SJSA1 (cell line): ENCODE measurements around the gene CYP4A22. TPM values are rescaled to one million over a fixed set of nuclear protein-coding genes. Genes with fewer than 3 reads are reported as not detected.
A peak's percentile ranks its signal among the peaks of the same experiment; 100 is the strongest.
"Not testable (repeated sequence)": the region's sequence is repeated elsewhere in the genome, so short reads cannot be mapped to it uniquely, and the experiment has no call there.

ENCODE experiments used
- DNase-seq, 2 experiments: peaks; one replicate each; pipeline ENCODE4 v3.0.0-alpha.2; 2015 to 2020; ENCODE audit warnings: low spot score in 2 of 2, low read depth in 1 of 2
- H3K27ac ChIP-seq: fragments of 250-450 bp; sonication (Bioruptor Pico); 2 replicates; pipeline ENCODE4 v1.5.1; 2020; ENCODE audit warnings: mild to moderate bottlenecking, moderate library complexity
- H3K27me3 ChIP-seq: fragments of 250-450 bp; sonication (Bioruptor Pico); replicated peaks from 2 replicates; pipeline ENCODE4 v1.5.1; 2020; ENCODE audit warnings: mild to moderate bottlenecking, moderate library complexity
- H3K36me3 ChIP-seq: fragments of 250-450 bp; sonication (Bioruptor Pico); 2 replicates; pipeline ENCODE4 v1.5.1; 2020; ENCODE audit warnings: mild to moderate bottlenecking
- H3K4me1 ChIP-seq: fragments of 250-450 bp; sonication (Bioruptor Pico); replicated peaks from 2 replicates; pipeline ENCODE4 v1.6.1; 2021; ENCODE audit warnings: mild to moderate bottlenecking
- H3K4me3 ChIP-seq: fragments of 250-450 bp; sonication (Bioruptor Pico); 2 replicates; pipeline ENCODE4 v1.5.1; 2020; ENCODE audit warnings: mild to moderate bottlenecking
- H3K9me3 ChIP-seq: fragments of 250-450 bp; sonication (Bioruptor Pico); replicated peaks from 2 replicates; pipeline ENCODE4 v1.5.1; 2020; ENCODE audit warnings: mild to moderate bottlenecking
- total RNA-seq: library from RNA; depleted of rRNA; stranded (reverse); fragments of >200 nt; shearing (Covaris generic); gene quantifications from 2 replicates; pipeline ENCODE4 v1.2.3, GENCODE V29; 2014

Gene CYP4A22
- total RNA-seq, 1 experiment from 2014 or later, result not detected

GRCh38 chr1:47184822-47185677, 47.8 kb downstream of the CYP4A22 start:
- H3K4me3 ChIP-seq, result no peak overlapping the region
- H3K9me3 ChIP-seq, result no peaks in the 10 kb centered on the region
- H3K27ac ChIP-seq, result no peak overlapping the region
- DNase-seq, result peak in 1 of 2 experiments; percentile 36
- H3K4me1 ChIP-seq, result peaks cover 7% of the 10 kb centered on the region
- H3K36me3 ChIP-seq, result no peaks in the 10 kb centered on the region
- no peaks in the 10 kb centered on the region for H3K27me3 ChIP-seq

- Histone ChIP-seq H3K27me3 (no peaks in the 10 kb centered on the region), H3K4me1 (peaks cover 13% of the 10 kb centered on the region)
These were observed 49.3 kb downstream of the CYP4A22 start for GRCh38 chr1:47186267-47187185.

DNA sequence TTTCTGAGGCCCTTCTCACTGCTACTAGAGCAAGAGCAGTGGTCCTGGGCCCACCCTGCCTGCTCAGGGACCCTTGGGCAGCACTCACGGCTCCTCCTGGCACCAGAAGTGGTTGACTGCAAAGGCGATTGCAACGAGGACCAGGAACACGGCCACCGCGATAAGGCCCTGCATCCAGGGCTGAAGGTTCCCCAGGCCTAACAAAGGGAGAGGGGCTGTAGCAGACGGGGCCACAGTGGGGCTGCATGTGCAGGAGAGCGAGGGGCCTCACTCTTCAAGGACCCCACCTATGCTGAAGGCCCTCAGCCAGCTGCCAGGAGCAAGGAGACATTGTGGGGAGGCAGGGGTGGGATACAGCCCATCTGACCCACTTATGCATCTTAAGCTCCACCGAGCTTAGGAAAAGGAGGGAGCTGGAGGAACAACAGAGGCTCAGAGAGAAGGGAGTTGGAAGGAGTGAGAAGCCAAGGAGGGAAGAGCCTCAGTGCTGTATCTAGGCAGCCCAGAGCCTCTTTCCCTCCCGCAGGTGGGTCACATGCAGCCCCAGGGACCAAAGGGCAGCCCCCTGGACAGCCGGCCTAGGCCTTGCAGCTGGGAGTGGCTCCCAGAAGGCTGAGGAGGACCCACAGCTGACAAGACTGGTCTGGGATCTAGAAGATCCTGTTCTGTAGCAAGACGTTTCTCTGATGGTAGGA, 50.1 kb downstream of the CYP4A22 start:
- no peaks in the 10 kb centered on the region for H3K36me3 ChIP-seq
- H3K27me3 ChIP-seq, result no peaks in the 10 kb centered on the region
- DNase-seq, result peak in 1 of 2 experiments; percentile 33
- no peak overlapping the region for H3K27ac ChIP-seq
- H3K4me3 ChIP-seq, result no peak overlapping the region
- H3K4me1 ChIP-seq, result peaks cover 10% of the 10 kb centered on the region; the same call in 1 of the 2 replicates
- H3K9me3 ChIP-seq, result no peaks in the 10 kb centered on the region

More at GRCh38 chr1:47186267-47187185, 49.3 kb downstream of the CYP4A22 start:
- no peaks in the 10 kb centered on the region for H3K36me3 ChIP-seq
- no peaks in the 10 kb centered on the region for H3K9me3 ChIP-seq
- peak in 1 of 2 experiments; percentile 33 for DNase-seq
- no peak overlapping the region for H3K4me3 ChIP-seq
- H3K27ac ChIP-seq, result no peak overlapping the region

- DNase-seq, result no peak
- H3K4me1 ChIP-seq, result peaks cover 11% of the 10 kb centered on the region
These were observed 50.6 kb downstream of the CYP4A22 start for GRCh38 chr1:47187926-47188250.

DNA sequence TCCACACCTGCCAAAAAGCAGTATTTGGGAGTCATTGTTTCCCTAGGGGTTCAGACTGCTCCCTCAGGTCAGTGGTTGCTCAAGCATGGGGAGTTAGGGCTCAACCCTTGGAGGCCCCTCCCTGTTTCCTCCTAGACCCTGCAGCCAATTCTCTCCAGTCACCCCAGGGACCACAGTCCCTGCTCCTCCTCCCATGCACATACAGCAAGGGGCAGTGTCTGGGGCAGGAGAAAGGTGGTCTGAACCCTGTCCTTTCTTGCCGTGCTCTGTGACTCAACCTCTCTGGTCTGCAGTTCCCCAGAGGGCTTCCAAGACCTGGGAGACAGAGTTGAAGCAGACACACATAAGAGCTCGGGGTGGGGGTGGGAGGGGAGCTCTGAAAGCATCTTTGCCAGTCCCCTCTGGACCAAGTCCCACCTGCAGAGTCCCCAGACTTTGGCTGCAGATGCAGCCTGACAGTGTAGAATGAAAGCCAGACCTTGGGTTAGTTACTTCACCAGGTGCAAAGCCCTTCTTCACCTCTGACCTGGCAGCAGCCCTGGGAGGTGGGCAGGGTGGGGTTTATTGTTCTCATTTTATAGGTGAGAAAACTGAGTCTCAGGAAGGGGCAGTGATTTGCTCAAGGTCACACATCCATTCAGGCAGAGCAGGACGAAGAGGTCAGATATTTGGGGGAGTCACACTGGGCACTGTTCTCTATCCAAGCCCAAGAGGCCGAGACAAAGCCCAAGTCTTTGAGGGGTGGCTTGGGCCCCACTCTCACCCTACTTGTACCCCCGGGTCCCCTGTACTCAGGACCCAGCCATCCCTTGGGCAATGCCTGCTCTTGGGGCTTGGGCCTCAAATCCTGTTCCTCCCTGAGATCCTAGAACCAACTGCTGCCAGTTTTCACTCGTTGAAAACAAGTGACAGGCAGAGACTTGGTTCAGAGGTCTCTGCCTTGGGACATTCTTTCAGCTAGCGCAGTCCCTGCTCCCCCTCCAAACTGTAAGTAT, 51.8 kb downstream of the CYP4A22 start:
- Histone ChIP-seq H3K27me3 (no peaks in the 10 kb centered on the region), H3K27ac (no peak overlapping the region), H3K36me3 (no peaks in the 10 kb centered on the region), H3K4me3 (no peak overlapping the region), H3K4me1 (peaks cover 14% of the 10 kb centered on the region), H3K9me3 (no peaks in the 10 kb centered on the region)
- DNase-seq, result peak in 1 of 2 experiments; percentile 33

More at GRCh38 chr1:47187926-47188250, 50.6 kb downstream of the CYP4A22 start:
- H3K4me3 ChIP-seq, result no peak overlapping the region
- no peaks in the 10 kb centered on the region for H3K36me3 ChIP-seq
- no peaks in the 10 kb centered on the region for H3K27me3 ChIP-seq
- H3K9me3 ChIP-seq, result no peaks in the 10 kb centered on the region
- H3K27ac ChIP-seq, result no peak overlapping the region

GRCh38 chr1:47189844-47190508, 52.7 kb downstream of the CYP4A22 start, which contains the start of gene PDZK1IP1:
Gene PDZK1IP1 (minus strand): TSS chr1:47190036. CDS start chr1:47189932, 104 bp downstream.
- H3K27me3 ChIP-seq, result no peaks in the 10 kb centered on the region
- H3K27ac ChIP-seq, result no peak within 1 kb of the TSS
- H3K4me3 ChIP-seq, result no peak within 1 kb of the TSS
- H3K4me1 ChIP-seq, result peaks cover 14% of the 10 kb centered on the region
- DNase-seq, result peak in 1 of 2 experiments; percentile 56
- no peaks in the 10 kb centered on the region for H3K36me3 ChIP-seq
- no peaks in the 10 kb centered on the region for H3K9me3 ChIP-seq

GRCh38 chr1:47190509-47190855, 53.2 kb downstream of the CYP4A22 start:
- Histone ChIP-seq H3K36me3 (no peaks in the 10 kb centered on the region), H3K9me3 (no peaks in the 10 kb centered on the region), H3K4me3 (no peak overlapping the region), H3K4me1 (peaks cover 14% of the 10 kb centered on the region), H3K27me3 (no peaks in the 10 kb centered on the region), H3K27ac (no peak overlapping the region)
- no peak for DNase-seq

DNA sequence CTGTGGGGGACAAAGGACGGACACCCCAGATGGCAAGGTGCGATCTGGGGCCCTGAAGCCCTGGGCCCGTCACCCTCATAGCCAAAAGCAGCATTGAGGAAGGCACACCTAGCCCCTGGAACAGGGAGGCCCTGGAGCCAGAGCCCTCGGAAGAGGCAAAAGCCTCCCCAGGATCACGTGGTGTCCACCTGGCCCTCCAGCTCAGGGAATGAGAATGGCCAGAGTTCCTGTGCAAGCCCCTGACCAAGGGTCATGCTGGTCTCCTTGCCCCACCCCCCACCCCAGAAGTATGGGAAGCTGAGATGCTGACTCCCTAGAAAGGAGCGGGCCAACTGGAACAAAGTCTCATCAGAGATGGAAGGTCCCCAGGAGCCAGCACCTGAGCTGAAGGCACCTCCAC, 53.6 kb downstream of the CYP4A22 start:
- no peaks in the 10 kb centered on the region for H3K36me3 ChIP-seq
- no peaks in the 10 kb centered on the region for H3K9me3 ChIP-seq
- H3K27ac ChIP-seq, result no peak overlapping the region
- no peak for DNase-seq
- peaks cover 14% of the 10 kb centered on the region for H3K4me1 ChIP-seq
- no peaks in the 10 kb centered on the region for H3K27me3 ChIP-seq
- H3K4me3 ChIP-seq, result no peak overlapping the region

GRCh38 chr1:47191940-47192457, 54.8 kb downstream of the CYP4A22 start:
- Histone ChIP-seq H3K9me3 (no peaks in the 10 kb centered on the region), H3K4me1 (peaks cover 14% of the 10 kb centered on the region), H3K27me3 (no peaks in the 10 kb centered on the region), H3K36me3 (no peaks in the 10 kb centered on the region), H3K4me3 (no peak overlapping the region), H3K27ac (no peak overlapping the region)
- DNase-seq, result peak in 1 of 2 experiments; percentile 31

GRCh38 chr1:47192458-47193384, 55.5 kb downstream of the CYP4A22 start:
- Histone ChIP-seq H3K27ac (no peak overlapping the region), H3K4me3 (no peak overlapping the region), H3K4me1 (peaks cover 14% of the 10 kb centered on the region), H3K27me3 (no peaks in the 10 kb centered on the region), H3K36me3 (no peaks in the 10 kb centered on the region), H3K9me3 (no peaks in the 10 kb centered on the region)
- DNase-seq, result peak; percentile 70 to 75

DNA sequence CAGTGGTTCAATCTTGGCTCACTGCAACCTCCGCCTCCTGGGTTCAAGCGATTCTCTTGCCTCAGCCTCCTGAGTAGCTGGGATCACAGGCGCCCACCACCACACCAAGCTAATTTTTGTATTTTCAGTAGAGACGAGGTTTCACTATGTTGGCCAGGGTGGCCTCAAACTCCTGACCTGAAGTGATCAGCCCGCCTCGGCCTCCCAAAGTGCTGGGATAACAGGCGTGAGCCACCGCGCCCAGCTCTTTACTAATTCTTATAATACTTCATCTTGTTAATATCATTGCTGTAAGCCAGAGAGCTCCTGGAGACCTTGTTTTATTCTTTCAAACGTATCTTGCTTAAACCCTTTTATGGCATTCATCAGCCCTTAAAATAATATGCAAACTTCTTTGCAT, 56.3 kb downstream of the CYP4A22 start:
- H3K36me3 ChIP-seq, H3K27me3 ChIP-seq, H3K27ac ChIP-seq, H3K4me3 ChIP-seq, H3K9me3 ChIP-seq: not testable (repeated sequence)
- peak in 1 of 2 experiments; percentile 10 for DNase-seq
- H3K4me1 ChIP-seq, result peaks cover 14% of the 10 kb centered on the region
